ENCODE measurements around the gene PPFIBP1.

The PPFIBP1 gene

DNA sequence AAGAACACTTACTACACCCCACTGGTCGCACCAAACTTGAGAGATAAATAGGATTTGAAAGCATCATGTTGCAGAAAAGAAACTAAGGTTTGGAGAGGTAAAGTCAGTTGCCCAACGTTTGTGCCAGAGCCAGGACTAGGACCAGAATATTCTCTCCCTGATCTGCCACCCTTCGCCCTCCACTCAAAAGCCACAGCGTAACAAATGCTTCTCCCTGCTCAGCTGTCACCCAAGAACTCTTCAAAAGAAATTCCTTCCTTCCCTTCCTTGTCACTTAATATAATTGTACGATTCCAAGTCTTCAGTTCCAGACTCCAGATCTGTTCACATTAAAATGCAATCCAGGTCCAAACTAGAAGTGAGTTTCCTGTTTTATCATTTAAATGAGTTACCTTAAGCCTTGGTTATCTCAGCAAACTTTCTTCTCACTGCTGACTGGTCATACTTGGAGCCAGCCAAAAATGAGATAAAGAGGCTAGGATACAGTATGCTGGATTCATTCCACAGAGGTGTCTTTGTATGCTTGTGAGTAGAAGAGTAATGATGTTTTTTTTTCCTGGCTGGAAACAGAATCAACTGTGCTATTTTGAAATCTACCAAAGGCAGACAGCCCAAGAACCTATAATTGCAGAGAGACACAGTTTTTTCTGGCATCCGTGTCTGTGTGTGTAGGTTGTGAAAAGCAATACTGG lies 12.8 kb upstream of the PPFIBP1 start:
- in situ Hi-C loops (cut with HindIII; ENCODE audit: low sequenced_read_pairs): loop anchor here (10.0 kb wide), 1 partner anchor 76 kb away; no protein-coding TSS in a partner anchor

GRCh38 chr12:27511723-27512045 lies 12.3 kb upstream of the PPFIBP1 start:
- in situ Hi-C loops (cut with HindIII; ENCODE audit: low sequenced_read_pairs): loop anchor here (10.0 kb wide), 1 partner anchor 77 kb away; no protein-coding TSS in a partner anchor

DNA sequence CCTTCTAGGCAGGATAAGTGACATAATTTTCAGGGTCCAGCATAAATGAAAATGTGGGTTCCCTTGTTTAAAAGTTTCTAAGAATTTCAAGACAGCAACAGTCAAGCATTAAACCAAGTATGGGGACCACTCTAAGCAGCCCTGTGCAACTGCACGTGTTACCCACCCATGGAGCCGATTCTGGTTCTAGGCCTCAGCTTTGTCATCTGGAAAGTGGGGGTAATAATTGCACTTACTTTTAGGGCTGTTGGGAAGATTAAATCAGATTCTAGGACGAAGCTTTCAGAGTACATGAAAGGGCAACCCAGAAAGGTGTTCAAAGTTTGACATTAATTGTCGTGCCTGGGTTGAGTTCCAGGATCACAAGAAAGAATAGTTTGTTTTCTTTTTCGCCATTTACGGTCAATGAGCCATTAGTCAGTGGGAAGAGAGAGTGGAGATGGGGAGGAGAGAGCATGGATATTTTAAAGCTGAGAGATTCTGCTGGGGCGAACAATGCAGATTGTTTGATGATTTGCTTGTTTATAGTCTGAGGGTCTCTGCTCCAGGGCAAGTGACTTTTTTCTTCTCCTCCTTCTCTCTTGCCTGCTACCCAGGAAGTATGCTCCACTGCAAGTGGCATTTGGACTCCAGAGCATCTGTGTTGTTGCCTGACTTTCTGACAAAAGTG lies 10.7 kb upstream of the PPFIBP1 start:
- in situ Hi-C loops (cut with HindIII; ENCODE audit: low sequenced_read_pairs): loop anchor here (10.0 kb wide), 1 partner anchor 78 kb away; no protein-coding TSS in a partner anchor

DNA sequence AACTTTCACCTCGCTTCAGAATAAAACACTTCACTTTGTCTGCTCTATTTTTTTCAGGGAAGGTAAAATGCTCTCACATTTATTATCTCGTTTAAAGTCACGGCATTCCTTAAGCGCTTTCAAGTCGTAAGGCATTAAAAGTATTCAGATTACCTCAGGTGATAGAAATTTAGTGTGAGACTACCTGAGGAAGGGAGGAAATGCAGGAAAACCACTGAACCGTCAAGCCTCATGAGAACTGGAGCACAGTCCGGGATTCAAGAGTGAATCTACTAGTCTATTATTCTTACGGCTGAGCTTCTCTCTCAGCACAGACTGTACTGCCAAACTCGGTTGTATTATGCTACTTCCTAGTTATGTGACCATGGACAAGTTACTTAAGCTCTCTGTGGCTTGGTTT lies 8.3 kb upstream of the PPFIBP1 start:
- in situ Hi-C loops (cut with HindIII; ENCODE audit: low sequenced_read_pairs): loop anchor here (10.0 kb wide), 1 partner anchor 81 kb away; no protein-coding TSS in a partner anchor

DNA sequence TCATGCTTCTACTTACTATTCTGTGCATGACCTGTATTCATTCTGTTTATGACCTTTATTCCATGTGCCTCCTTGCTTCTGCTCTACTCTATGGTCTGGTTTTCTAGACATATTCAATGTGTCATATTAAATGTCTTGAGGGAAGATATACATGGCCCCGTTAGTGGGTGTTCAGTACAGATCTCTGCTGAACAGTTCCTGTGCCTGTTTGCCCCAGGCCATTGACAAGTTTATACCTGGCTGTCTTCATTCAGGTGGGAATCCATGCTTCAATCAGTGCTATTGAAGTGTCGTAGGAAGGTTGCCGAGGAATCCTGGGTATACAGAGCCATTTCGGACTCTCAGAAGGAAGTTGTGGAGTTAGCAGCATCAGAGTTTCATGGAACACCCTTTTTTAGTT lies 7.4 kb upstream of the PPFIBP1 start:
- in situ Hi-C loops (cut with HindIII; ENCODE audit: low sequenced_read_pairs): loop anchor here (10.0 kb wide), 1 partner anchor 82 kb away; no protein-coding TSS in a partner anchor

GRCh38 chr12:27517546-27517945 lies 6.5 kb upstream of the PPFIBP1 start:
- in situ Hi-C loops (cut with HindIII; ENCODE audit: low sequenced_read_pairs): loop anchor here (10.0 kb wide), 1 partner anchor 83 kb away; no protein-coding TSS in a partner anchor

GRCh38 chr12:27517961-27518665 lies 5.9 kb upstream of the PPFIBP1 start:
- in situ Hi-C loops (cut with HindIII; ENCODE audit: low sequenced_read_pairs): loop anchor here (10.0 kb wide), 1 partner anchor 83 kb away; no protein-coding TSS in a partner anchor

GRCh38 chr12:27521066-27521465 lies 2.9 kb upstream of the PPFIBP1 start:
- in situ Hi-C loops (cut with HindIII; ENCODE audit: low sequenced_read_pairs): no loop called here

- in situ Hi-C loops (cut with HindIII; ENCODE audit: low sequenced_read_pairs): no loop called here
Observed at GRCh38 chr12:27521981-27522380, 2.0 kb upstream of the PPFIBP1 start.

GRCh38 chr12:27523305-27523641 lies 733 bp upstream of the PPFIBP1 start:
- in situ Hi-C loops (cut with HindIII; ENCODE audit: low sequenced_read_pairs): no loop called here

DNA sequence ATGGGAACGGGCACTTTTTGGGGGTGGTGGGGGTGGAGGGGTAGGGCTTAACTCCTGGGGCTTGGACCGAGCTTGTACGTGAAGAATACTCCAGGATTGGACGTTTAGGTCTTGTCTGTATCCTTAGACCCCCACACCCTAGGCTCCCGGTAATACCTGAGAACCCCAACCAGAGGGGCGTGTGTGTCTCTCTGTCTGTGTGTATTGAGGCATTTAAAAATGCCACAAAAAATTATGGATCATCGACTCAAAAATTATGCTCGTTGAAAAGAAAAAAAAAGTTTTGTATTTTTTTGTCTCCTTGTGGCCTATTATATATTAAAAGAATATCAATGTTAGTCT lies 459 bp downstream of the PPFIBP1 start:
- in situ Hi-C loops (cut with HindIII; ENCODE audit: low sequenced_read_pairs): no loop called here

GRCh38 chr12:27524839-27525753 lies 1.1 kb downstream of the PPFIBP1 start:
- in situ Hi-C loops (cut with HindIII; ENCODE audit: low sequenced_read_pairs): no loop called here

DNA sequence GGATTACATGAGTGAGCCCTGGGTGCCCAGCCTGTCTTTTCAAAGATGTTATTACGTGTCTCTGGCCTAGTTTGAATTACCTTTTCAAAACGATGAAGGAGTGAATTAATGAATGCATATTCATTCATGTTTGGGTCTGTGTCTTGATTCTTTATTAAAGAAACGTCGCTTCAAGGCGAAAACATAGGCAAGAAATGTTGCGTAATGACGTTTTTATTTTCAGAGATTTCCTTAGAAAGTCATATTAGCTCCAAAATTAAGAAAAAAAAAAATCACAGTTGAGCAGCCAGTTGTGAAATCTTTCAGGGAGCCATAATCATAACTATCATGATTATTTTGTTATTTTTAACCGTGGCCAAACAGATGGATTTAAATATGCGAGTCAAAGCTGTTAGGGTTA lies 3.5 kb downstream of the PPFIBP1 start:
- in situ Hi-C loops (cut with HindIII; ENCODE audit: low sequenced_read_pairs): no loop called here

GRCh38 chr12:27528788-27529187 lies 4.8 kb downstream of the PPFIBP1 start:
- in situ Hi-C loops (cut with HindIII; ENCODE audit: low sequenced_read_pairs): no loop called here

GRCh38 chr12:27530157-27530922 lies 6.3 kb downstream of the PPFIBP1 start:
- in situ Hi-C loops (cut with HindIII; ENCODE audit: low sequenced_read_pairs): no loop called here

DNA sequence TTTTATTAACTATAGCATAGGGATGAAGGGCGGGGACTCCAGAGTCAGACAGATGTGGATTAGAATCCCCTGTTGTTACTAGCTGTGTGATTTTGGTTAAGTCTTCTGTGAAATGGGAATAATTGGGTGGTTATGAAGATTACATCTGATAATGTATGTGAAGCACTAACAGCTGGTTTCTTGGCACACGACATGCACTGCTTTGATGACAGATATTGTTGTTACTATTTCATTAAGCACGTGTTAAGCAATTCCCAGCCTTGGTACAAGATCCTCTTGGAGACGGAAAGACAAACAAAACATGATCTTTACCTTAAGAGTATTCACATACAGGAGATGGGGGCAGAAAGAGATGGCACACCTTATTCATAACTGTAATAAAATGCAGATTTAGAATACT lies 7.9 kb downstream of the PPFIBP1 start:
- in situ Hi-C loops (cut with HindIII; ENCODE audit: low sequenced_read_pairs): no loop called here

GRCh38 chr12:27534060-27534764 lies 10.2 kb downstream of the PPFIBP1 start:
- in situ Hi-C loops (cut with HindIII; ENCODE audit: low sequenced_read_pairs): no loop called here

DNA sequence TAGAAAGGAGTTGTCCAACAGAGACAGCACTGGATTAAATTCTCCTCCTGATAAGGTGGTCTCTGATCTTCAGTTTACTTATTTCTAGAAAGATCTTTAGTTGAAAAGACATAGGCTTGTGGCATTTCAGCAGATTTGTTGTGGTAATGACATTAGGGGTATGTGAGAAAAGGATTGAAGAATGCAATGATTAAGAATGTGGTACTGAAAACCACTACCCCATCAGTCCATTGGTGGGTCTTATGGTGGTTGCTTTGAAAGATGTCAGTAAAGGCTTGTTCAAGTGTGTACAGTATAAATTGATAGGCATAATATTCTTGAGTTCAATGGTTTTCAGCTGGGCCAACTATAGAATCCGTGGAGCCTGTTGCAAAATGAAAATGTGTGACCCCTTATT lies 10.8 kb downstream of the PPFIBP1 start:
- in situ Hi-C loops (cut with HindIII; ENCODE audit: low sequenced_read_pairs): loop anchor here (5.0 kb wide), 1 partner anchor 93 kb away; no protein-coding TSS in a partner anchor

- in situ Hi-C loops (cut with HindIII; ENCODE audit: low sequenced_read_pairs): loop anchor here (5.0 kb wide), 1 partner anchor 92 kb away; no protein-coding TSS in a partner anchor
Observed at GRCh38 chr12:27535318-27535717, 11.3 kb downstream of the PPFIBP1 start.

Measured in endothelial cell of hepatic sinusoid (primary cell).